ENCODE data around the gene ALDH3A2.
A peak's percentile ranks its signal among the peaks of the same experiment; 100 is the strongest.

Gene ALDH3A2

GRCh38 chr17:19717031-19717360, 68.4 kb downstream of the ALDH3A2 start:
- DNase-seq: no peak

- DNase-seq: no peak
These were observed 68.9 kb downstream of the ALDH3A2 start for GRCh38 chr17:19717411-19717908.

GRCh38 chr17:19718041-19718612, 69.6 kb downstream of the ALDH3A2 start:
- no peak for DNase-seq

GRCh38 chr17:19718613-19719354, 70.2 kb downstream of the ALDH3A2 start:
- no peak for DNase-seq

- no peak for DNase-seq
These were observed 71.0 kb downstream of the ALDH3A2 start for GRCh38 chr17:19719355-19720209.

- no peak for DNase-seq
These were observed 71.6 kb downstream of the ALDH3A2 start for GRCh38 chr17:19720210-19720475.

- DNase-seq: no peak
These were observed 72.3 kb downstream of the ALDH3A2 start for GRCh38 chr17:19720631-19721426.

- no peak for DNase-seq
These were observed 75.4 kb downstream of the ALDH3A2 start for GRCh38 chr17:19723964-19724363.

GRCh38 chr17:19724501-19725420, 76.2 kb downstream of the ALDH3A2 start:
- DNase-seq: peak; percentile 52 to 71

GRCh38 chr17:19725486-19725885, 76.9 kb downstream of the ALDH3A2 start:
- peak in 1 of 2 donors; percentile 25 for DNase-seq

- DNase-seq: no peak
These were observed 78.3 kb downstream of the ALDH3A2 start for GRCh38 chr17:19726631-19727376.
